HepG2 (cell line): ENCODE results near the gene HSPB7. TPM values are rescaled to one million over a fixed set of nuclear protein-coding genes. Genes with fewer than 3 reads are reported as not detected.

ENCODE experiments used
- ATAC-seq: fragments of 200-7000 bp; cut with Tn5 transposase; 3 replicates; pipeline ENCODE4 v1.9.1; 2020; ENCODE audit warnings: mild to moderate bottlenecking, moderate library complexity
- BruUV-seq: library from RNA; stranded (reverse); fragments of 400-500 nt; replicated peaks from 2 replicates; lab custom pipeline; 2021; lab: Mats Ljungman, UMichigan
- CTCF ChIA-PET: fragments of 300-600 bp; formaldehyde crosslinking; extraction: SDS; loops from one replicate; lab custom pipeline; 2021; ENCODE audit warnings: low total read pairs, inconsistent platforms, low intra/inter-chr PET ratio; lab: Yijun Ruan, JAX
- POLR2A ChIA-PET: fragments of 350-600 bp; sonication (Branson Sonifier 250); formaldehyde crosslinking; loops from one replicate; lab custom pipeline; 2020; ENCODE audit warnings: antibody characterized with exemption, inconsistent platforms; lab: Yijun Ruan, JAX
- DNase-seq: peaks from one replicate; pipeline ENCODE4 v3.0.0-alpha.2; 2015; ENCODE audit warnings: low spot score
- FAIRE-seq: peaks from 3 replicates; lab custom pipeline; 2011; peaks lifted over from hg19 to GRCh38; lab: Jason Lieb, UNC
- H2AFZ ChIP-seq: one replicate; pipeline ENCODE4 v1.6.1; 2011; ENCODE audit warnings: low read length, inconsistent platforms
- H3K27ac ChIP-seq: fragments of 300-600 bp; 3 replicates; pipeline ENCODE4 v1.8.0; 2011; ENCODE audit warnings: mixed run types, mild to moderate bottlenecking, mixed read lengths, low read length, inconsistent platforms; ENCODE audit not compliant: insufficient read depth; ENCODE audit errors: extremely low read length
- H3K27me3 ChIP-seq, 2 experiments: fragments of 200-600 bp in 1 of 2; 2 replicates in 1 of 2; 3 replicates in 1 of 2; pipeline versions ENCODE4 v1.6.0 to v1.8.0; 2011; ENCODE audit warnings: low read length in 2 of 2, mild to moderate bottlenecking in 2 of 2, moderate library complexity in 2 of 2, inconsistent platforms in 1 of 2; ENCODE audit not compliant: insufficient read depth in 2 of 2, control insufficient read depth in 1 of 2
- H3K36me3 ChIP-seq, 2 experiments: fragments of 200-600 bp in 1 of 2; replicated peaks in 1 of 2; 2 replicates in 1 of 2; 3 replicates in 1 of 2; pipeline versions ENCODE4 v1.5.1 to v1.8.0; 2011; ENCODE audit warnings: low read length in 2 of 2, inconsistent platforms in 1 of 2; ENCODE audit not compliant: insufficient read depth in 2 of 2, control insufficient read depth in 1 of 2
- H3K4me1 ChIP-seq: 2 replicates; pipeline ENCODE4 v1.5.1; 2012; ENCODE audit warnings: low read length, inconsistent platforms; ENCODE audit not compliant: insufficient read depth
- H3K4me2 ChIP-seq: 2 replicates; pipeline ENCODE4 v1.6.0; 2011; ENCODE audit warnings: low read depth, low read length, inconsistent platforms
- H3K4me3 ChIP-seq, 3 experiments: fragments of 200-600 bp in 1 of 3; sonication (generic), shearing (Covaris generic) in 1 of 3; replicated peaks in 1 of 3; 2 replicates each; pipeline ENCODE4 v1.5.1; 2011 to 2016; ENCODE audit warnings: low read length in 3 of 3, inconsistent platforms in 2 of 3, low read depth in 2 of 3, mild to moderate bottlenecking in 2 of 3, control low read depth in 1 of 3, mixed read lengths in 1 of 3; ENCODE audit not compliant: insufficient read depth in 1 of 3
- H3K79me2 ChIP-seq: one replicate; pipeline ENCODE4 v1.6.1; 2011; ENCODE audit warnings: low read length, inconsistent platforms; ENCODE audit not compliant: insufficient read depth
- H3K9ac ChIP-seq: 2 replicates; pipeline ENCODE4 v1.6.0; 2011; ENCODE audit warnings: mild to moderate bottlenecking, low read depth, low read length, inconsistent platforms; ENCODE audit not compliant: insufficient read depth
- H3K9me3 ChIP-seq: 2 replicates; pipeline ENCODE4 v1.5.1; 2012; ENCODE audit warnings: mild to moderate bottlenecking, low read length
- H4K20me1 ChIP-seq: 2 replicates; pipeline ENCODE4 v1.6.0; 2011; ENCODE audit warnings: inconsistent platforms, mild to moderate bottlenecking, low read length, moderate library complexity; ENCODE audit not compliant: insufficient read depth
- DMTF1 ChIP-seq: sonication (generic); formaldehyde crosslinking; IDR thresholded peaks from 2 replicates; pipeline ENCODE4 v1.4.0; 2020; ENCODE audit warnings: mild to moderate bottlenecking, missing genetic modification reagents
- DR1 ChIP-seq: sonication (generic); formaldehyde crosslinking; IDR thresholded peaks from 2 replicates; pipeline ENCODE4 v1.8.0; 2021; ENCODE audit warnings: mild to moderate bottlenecking, missing genetic modification reagents, inconsistent platforms
- JARID2 ChIP-seq: sonication (generic); formaldehyde crosslinking; IDR thresholded peaks from 2 replicates; pipeline ENCODE4 v1.8.1; 2023; ENCODE audit warnings: missing genetic modification reagents, inconsistent platforms; ENCODE audit not compliant: insufficient replicate concordance
- JDP2 ChIP-seq: sonication (generic); formaldehyde crosslinking; IDR thresholded peaks from 2 replicates; pipeline ENCODE4 v1.8.1; 2022; ENCODE audit warnings: missing genetic modification reagents, borderline replicate concordance
- MIXL1 ChIP-seq: IDR thresholded peaks from 2 replicates; pipeline ENCODE4 v1.6.1; 2016
- MTF1 ChIP-seq: sonication (generic); formaldehyde crosslinking; IDR thresholded peaks from 2 replicates; pipeline ENCODE4 v1.5.0; 2020; ENCODE audit warnings: missing genetic modification reagents
- TBX2 ChIP-seq: sonication (generic); formaldehyde crosslinking; IDR thresholded peaks from 2 replicates; pipeline ENCODE4 v1.5.0; 2020; ENCODE audit warnings: missing genetic modification reagents, mild to moderate bottlenecking, borderline replicate concordance
- TGIF2 ChIP-seq: IDR thresholded peaks from 2 replicates; pipeline ENCODE4 v1.6.1; 2016; ENCODE audit warnings: control low read depth, missing compliant biosample characterization
- ZHX2 ChIP-seq, 2 experiments: sonication (generic) in 1 of 2; formaldehyde crosslinking in 1 of 2; IDR thresholded peaks; 2 replicates each; pipeline versions ENCODE4 v1.6.1 to v1.9.0; 2014 to 2022; ENCODE audit warnings: antibody characterized with exemption in 1 of 2, borderline replicate concordance in 1 of 2, inconsistent platforms in 1 of 2, low read depth in 1 of 2, missing genetic modification reagents in 1 of 2
- ZNF20 ChIP-seq: sonication (generic); formaldehyde crosslinking; IDR thresholded peaks from 2 replicates; pipeline ENCODE4 v1.4.0; 2020; ENCODE audit warnings: mild to moderate bottlenecking, moderate library complexity, missing genetic modification reagents
- ZNF326 ChIP-seq: sonication (generic); formaldehyde crosslinking; IDR thresholded peaks from 2 replicates; pipeline ENCODE4 v1.4.0; 2020; ENCODE audit warnings: missing genetic modification reagents, borderline replicate concordance
- ZNF574 ChIP-seq: sonication (generic); formaldehyde crosslinking; IDR thresholded peaks from 2 replicates; pipeline ENCODE4 v1.4.0; 2020; ENCODE audit warnings: missing genetic modification reagents
- WGBS: methylation state at CpG from one replicate; pipeline ENCODE4 v1.1.6; 2017; ENCODE audit warnings: low lambda C conversion rate; 5-methylcytosine and 5-hydroxymethylcytosine counted together
- in situ Hi-C: cut with HindIII; loops from 2 replicates; pipeline ENCODE4 v1.10.0; 2017; ENCODE audit warnings: low pct_unique_long_range_greater_than_20kb; ENCODE audit not compliant: extremely low pct_ligation_motif_present
- intact Hi-C: fragments of 100-400 bp; cut with micrococcal nuclease; formaldehyde crosslinking; loops from one replicate; pipeline ENCODE4 v1.10.0; 2022; ENCODE audit not compliant: unreplicated experiment
- polyA plus RNA-seq, 8 experiments: library from polyadenylated mRNA; depleted of rRNA in 3 of 8; stranded (reverse) in 7 of 8; unstranded in 1 of 8; fragments of >200 nt; fragmentation: Illumina TruSeq in 4 of 8; extraction: Trizol in 4 of 8; gene quantifications; 2 replicates each; pipeline versions ENCODE4 v1.2.1 to v1.2.3, GENCODE V29; 2011 to 2016; ENCODE audit warnings: low read depth in 4 of 8, missing spikeins in 1 of 8, mixed read lengths in 1 of 8; ENCODE audit not compliant: insufficient read depth in 1 of 8
- total RNA-seq, 5 experiments: library from RNA; depleted of rRNA; stranded (reverse); fragments of >200 nt; fragmentation: Illumina TruSeq; extraction: Trizol; gene quantifications; 2 replicates each; pipeline ENCODE4 v1.2.3, GENCODE V29; 2016; ENCODE audit warnings: low read depth in 1 of 5

Gene HSPB7
- total and polyA plus RNA-seq, 2 of the 13 experiments (the other 11 are each of a cell fraction or from before 2014, with no cell fraction given) = 0.20 TPM; not detected in 1

GRCh38 chr1:16006010-16006409 lies 11.8 kb downstream of the HSPB7 start:
- WGBS = 89% methylated on average over 5 of the region's 11 CpGs
- Histone ChIP-seq H3K36me3 (peaks cover 0 to 18% of the 10 kb centered on the region in 2 experiments), H3K4me3 (no peak overlapping the region), H3K79me2 (peaks cover 10% of the 10 kb centered on the region), H2AFZ (no peak overlapping the region), H3K4me2 (peak overlapping the region; percentile 90; the same call in 1 of the 2 replicates), H4K20me1 (peaks cover 20% of the 10 kb centered on the region; the same call in 1 of the 2 replicates), H3K4me1 (peaks cover 58% of the 10 kb centered on the region), H3K9ac (peak overlapping the region; percentile 8; the same call in 1 of the 2 replicates), H3K27me3 (no peaks in the 10 kb centered on the region), H3K27ac (no peak overlapping the region), H3K9me3 (no peaks in the 10 kb centered on the region)
- ChIA-PET CTCF (no interaction called here), POLR2A (no interaction called here)
- DNase-seq (no peak), FAIRE-seq (no peak), ATAC-seq (no peak)
- in situ Hi-C loops = no loop called here
- no TSS peak for BruUV-seq
- TF ChIP-seq TBX2 (CRISPR knock-in tag) (no peak), ZNF20 (CRISPR knock-in tag) (no peak), TGIF2 (CRISPR knock-in tag) (no peak), JARID2 (CRISPR knock-in tag) (no peak), MTF1 (CRISPR knock-in tag) (no peak), MIXL1 (CRISPR knock-in tag) (no peak), ZNF326 (no peak), ZHX2 (IDR thresholded peaks at IDR 0.05; ENCODE audit: low read depth) (no peak), ZHX2 (CRISPR knock-in tag; IDR thresholded peaks at IDR 0.05; ENCODE audit: borderline replicate concordance) (no peak), ZNF574 (CRISPR knock-in tag) (no peak), JDP2 (CRISPR knock-in tag) (no peak), DR1 (CRISPR knock-in tag) (no peak), DMTF1 (no peak)
- intact Hi-C loops = no loop called here
